Mucosa of stomach (tissue), 1 donor: ENCODE measurements around the gene CYTH3.
"Not testable (repeated sequence)": the region's sequence is repeated elsewhere in the genome, so short reads cannot be mapped to it uniquely, and the experiment has no call there.

Source experiments
- H3K27me3 ChIP-seq: one replicate; pipeline ENCODE4 v1.7.0; 2013; ENCODE audit warnings: mild to moderate bottlenecking, low read length; ENCODE audit not compliant: control insufficient read depth, insufficient read depth
- H3K36me3 ChIP-seq: one replicate; pipeline ENCODE4 v1.7.0; 2013; ENCODE audit warnings: low read length; ENCODE audit not compliant: control insufficient read depth, insufficient read depth
- H3K4me1 ChIP-seq: one replicate; pipeline ENCODE4 v1.7.0; 2013; ENCODE audit warnings: mild to moderate bottlenecking, low read length; ENCODE audit not compliant: control insufficient read depth, insufficient read depth
- H3K4me3 ChIP-seq: one replicate; pipeline ENCODE4 v1.7.0; 2013; ENCODE audit warnings: low read length
- H3K9ac ChIP-seq: one replicate; pipeline ENCODE4 v1.7.0; 2013; ENCODE audit warnings: mild to moderate bottlenecking, low read length, moderate library complexity
- H3K9me3 ChIP-seq: one replicate; pipeline ENCODE4 v1.7.0; 2013; ENCODE audit warnings: mild to moderate bottlenecking, low read length, moderate library complexity; ENCODE audit not compliant: control insufficient read depth
- donor health status: Pancreatic carcinoma.

Gene CYTH3

DNA sequence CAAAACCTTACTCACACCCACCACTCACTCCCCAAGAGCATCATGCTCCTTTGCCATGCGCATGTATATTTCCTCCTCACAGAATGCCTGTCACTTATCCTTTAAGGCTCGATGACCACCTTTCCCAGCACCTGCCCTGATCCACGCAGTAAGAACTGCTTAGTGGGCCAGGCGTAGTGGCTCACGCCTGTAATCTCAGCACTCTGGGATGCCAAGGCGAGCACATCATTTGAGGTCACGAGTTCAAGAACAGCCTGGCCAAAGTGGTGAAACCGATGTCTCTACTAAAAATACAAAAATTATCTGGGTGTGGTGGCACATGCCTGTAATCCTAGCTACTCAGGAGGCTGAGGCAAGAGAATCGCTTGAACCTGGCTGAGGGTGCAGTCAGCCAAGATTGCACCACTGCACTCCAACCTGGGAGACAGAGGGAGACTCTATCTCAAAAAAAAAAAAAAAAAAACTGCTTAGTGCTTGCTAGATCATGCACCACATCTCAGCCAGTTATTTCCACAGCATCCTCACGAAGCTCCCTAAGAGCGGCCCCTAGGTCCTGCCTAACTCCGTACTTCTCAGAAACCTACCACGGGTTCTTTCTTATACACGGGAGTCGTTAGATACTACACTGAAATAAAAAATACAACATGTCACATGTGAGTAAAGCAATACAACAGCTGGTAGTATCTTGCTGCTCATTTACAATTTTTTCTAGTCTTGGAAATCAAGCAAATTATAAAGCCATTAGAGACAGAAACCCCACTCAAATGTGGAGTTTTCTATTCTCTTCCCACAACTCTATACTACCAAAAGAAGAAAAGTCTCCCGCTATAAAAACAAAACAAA is 37.2 kb downstream of the CYTH3 start:
- H3K9me3 ChIP-seq, result no peaks in the 10 kb centered on the region
- H3K4me3 ChIP-seq, result no peak overlapping the region
- H3K9ac ChIP-seq, result no peak overlapping the region
- no peaks in the 10 kb centered on the region for H3K27me3 ChIP-seq
- H3K36me3 ChIP-seq, result no peaks in the 10 kb centered on the region
- H3K4me1 ChIP-seq, result peaks cover 14% of the 10 kb centered on the region

DNA sequence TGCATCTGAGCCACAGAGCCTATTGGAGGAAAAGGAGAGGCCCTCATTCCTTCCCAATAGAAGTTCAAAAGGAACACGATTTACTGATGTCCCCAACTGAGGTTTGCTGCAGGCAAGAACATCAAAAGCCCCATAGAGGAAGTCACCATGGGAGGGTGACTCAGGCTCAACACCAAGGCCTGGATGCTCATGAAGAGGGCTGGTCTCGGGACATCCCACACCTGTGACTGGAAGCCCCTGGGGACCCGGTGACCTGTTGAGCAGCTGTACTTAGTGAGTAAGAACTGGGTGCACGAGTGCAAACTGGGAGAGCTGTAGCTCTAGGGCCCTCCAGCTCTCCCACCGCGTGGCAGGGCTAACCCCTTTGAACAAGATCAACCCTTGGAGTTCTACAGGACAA is 38.0 kb downstream of the CYTH3 start:
- Histone ChIP-seq H3K4me3 (no peak overlapping the region), H3K9me3 (no peaks in the 10 kb centered on the region), H3K36me3 (no peaks in the 10 kb centered on the region), H3K9ac (no peak overlapping the region), H3K27me3 (no peaks in the 10 kb centered on the region), H3K4me1 (peaks cover 15% of the 10 kb centered on the region)

DNA sequence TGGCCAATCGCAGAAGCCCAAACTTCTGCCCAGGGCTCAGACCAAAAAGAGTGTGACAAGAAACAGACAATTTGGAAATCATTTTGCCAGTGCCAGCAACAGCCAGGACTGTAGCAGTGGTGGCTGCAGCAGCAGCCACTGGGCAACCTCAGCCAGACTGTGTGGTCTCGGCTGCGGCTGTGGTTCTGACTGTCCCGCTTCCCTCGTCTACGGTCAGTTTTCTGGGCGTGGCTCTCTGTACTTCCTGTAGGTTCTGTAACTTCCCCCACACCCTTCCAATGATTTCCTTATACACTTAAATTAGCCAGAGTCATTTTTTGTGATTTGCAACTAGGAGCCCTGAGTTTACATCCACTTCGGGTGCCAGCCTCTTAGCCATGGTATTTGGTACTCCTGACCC is 39.9 kb downstream of the CYTH3 start:
- H3K9me3 ChIP-seq, result no peaks in the 10 kb centered on the region
- no peaks in the 10 kb centered on the region for H3K27me3 ChIP-seq
- no peak overlapping the region for H3K9ac ChIP-seq
- H3K4me3 ChIP-seq, result no peak overlapping the region
- peaks cover 15% of the 10 kb centered on the region for H3K4me1 ChIP-seq
- no peaks in the 10 kb centered on the region for H3K36me3 ChIP-seq

DNA sequence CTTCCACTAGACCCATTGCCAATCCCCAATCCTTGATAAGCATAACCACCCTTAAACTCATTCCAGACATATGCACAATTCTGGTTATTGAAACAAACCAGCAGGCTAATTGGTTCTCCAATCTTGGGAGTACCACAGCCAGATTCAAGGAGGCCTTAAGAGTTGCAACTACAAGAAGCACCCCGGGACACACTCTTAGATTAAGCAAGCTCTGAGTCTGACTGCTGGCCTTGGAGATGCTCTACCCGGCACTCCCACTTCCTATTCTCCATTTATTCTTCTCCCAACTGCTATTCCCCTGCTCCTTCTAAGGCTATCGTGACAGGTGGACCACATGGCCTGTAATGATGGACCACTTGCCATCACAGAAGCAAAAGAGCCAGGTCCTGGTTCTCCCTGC is 40.3 kb downstream of the CYTH3 start:
- Histone ChIP-seq H3K4me1 (peaks cover 15% of the 10 kb centered on the region), H3K36me3 (no peaks in the 10 kb centered on the region), H3K27me3 (no peaks in the 10 kb centered on the region), H3K9ac (no peak overlapping the region), H3K4me3 (no peak overlapping the region), H3K9me3 (no peaks in the 10 kb centered on the region)

DNA sequence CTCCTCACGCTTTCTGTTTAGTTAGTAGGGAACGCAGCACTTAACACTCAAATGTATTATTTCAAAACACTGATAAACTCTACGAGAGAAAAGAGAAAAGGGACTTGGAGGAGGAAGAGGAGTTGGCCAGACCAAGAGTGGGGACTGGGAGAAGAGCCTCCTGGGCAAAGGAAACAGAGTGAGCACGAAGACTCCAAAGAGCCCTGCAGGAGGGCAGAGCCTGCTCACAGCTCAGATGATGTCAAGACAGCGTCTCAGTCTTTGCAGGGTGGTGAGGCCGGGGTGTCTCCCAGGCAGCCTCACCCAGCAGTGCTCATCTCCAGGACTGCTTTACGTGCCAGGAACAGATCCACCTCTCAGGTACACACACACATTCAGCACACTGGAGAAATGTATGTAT is 41.2 kb downstream of the CYTH3 start:
- Histone ChIP-seq H3K36me3 (no peaks in the 10 kb centered on the region), H3K9me3 (no peaks in the 10 kb centered on the region), H3K4me3 (no peak overlapping the region), H3K9ac (no peak overlapping the region), H3K27me3 (no peaks in the 10 kb centered on the region), H3K4me1 (peaks cover 17% of the 10 kb centered on the region)

DNA sequence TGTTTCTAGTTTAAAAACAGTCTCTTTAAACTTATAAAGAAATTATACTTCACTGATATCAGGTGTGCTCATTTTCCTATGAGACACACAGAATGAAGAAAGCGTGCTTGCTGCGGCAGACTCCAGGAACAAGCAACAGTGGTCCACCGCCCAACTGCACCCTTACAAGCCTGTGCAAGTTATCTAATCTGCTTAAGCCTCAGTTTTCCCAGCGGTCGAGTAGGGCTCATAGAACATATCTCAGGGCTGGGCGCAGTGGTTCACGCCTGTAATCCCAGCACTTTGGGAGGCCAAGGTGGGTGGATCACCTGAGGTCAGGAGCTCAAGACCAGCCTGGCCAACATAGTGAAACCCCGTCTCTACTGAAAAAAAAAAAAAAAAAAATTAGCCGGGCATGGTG is 43.1 kb downstream of the CYTH3 start:
- not testable (repeated sequence) for H3K36me3 ChIP-seq, H3K4me3 ChIP-seq, H3K9ac ChIP-seq, H3K9me3 ChIP-seq, H3K27me3 ChIP-seq
- H3K4me1 ChIP-seq, result peaks cover 22% of the 10 kb centered on the region

DNA sequence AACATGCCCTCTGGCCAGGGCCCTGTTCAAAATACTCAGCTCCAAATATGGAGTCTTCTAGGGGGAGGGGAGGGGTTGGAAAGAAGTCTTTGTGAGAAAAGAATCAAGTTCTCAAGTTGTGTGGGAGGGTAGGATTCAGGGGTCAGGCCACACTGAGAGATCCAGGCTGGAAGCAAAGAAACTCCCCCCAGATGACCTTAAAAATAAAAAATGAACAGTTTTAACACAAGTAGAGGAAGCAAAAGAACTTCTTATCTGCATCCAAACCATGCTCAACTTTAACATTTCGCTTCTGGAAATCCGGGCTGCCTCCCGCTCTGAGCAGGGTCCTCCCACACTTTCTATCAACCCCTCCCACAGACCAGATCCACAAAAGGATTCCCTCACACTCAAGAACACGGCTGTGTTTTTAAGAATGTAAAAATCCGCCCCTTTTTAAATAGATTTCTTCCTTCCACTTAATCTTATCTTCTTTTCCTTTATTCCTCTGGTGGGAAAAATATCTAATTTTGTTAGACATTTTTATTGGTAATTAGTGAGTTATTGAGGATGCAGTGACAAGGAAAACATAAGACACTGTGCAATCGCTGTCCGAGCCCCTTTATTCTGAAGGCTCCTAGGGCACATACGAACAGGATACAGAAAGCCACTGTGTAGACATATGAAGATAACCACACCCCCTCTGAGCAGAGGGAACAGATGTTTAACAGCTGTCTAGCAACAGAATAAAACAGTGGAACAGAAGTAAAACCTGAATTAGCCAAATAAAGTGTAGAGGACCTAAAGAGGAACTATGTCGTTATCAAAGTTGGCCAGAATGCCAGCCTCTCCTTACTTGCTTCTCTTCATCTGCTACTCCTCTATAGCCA is 43.8 kb downstream of the CYTH3 start:
- H3K4me3 ChIP-seq, result no peak overlapping the region
- no peaks in the 10 kb centered on the region for H3K9me3 ChIP-seq
- H3K9ac ChIP-seq, result no peak overlapping the region
- no peaks in the 10 kb centered on the region for H3K27me3 ChIP-seq
- peaks cover 22% of the 10 kb centered on the region for H3K4me1 ChIP-seq
- no peaks in the 10 kb centered on the region for H3K36me3 ChIP-seq

DNA sequence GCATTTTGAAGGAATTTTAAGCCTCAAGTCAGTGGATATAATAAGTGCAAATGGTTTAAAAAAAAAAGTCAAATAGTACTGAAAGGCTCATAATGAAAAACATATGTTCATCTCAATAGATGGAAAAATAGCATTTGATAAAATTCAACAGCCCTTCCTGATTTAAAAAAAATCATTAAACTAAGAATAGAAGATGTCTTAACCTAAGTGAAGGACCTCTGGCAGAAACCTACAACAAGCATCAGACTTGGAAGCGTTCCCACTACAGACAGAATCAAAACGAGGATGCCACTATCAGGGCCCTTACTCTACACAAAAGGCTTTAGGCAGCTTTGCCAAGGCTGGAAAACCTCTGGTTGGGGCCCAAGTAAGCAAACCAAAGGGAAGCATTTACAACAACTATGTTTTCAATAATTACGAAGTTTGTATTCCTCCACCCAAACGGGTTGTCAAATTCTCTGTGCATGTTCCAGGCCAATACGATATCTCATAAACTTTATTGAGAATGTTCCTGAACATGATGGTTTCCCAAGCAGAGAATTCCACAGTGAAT is 45.1 kb downstream of the CYTH3 start:
- H3K27me3 ChIP-seq, result no peaks in the 10 kb centered on the region
- H3K4me3 ChIP-seq, result no peak overlapping the region
- no peak overlapping the region for H3K9ac ChIP-seq
- H3K9me3 ChIP-seq, result no peaks in the 10 kb centered on the region
- peaks cover 15% of the 10 kb centered on the region for H3K4me1 ChIP-seq
- no peaks in the 10 kb centered on the region for H3K36me3 ChIP-seq

DNA sequence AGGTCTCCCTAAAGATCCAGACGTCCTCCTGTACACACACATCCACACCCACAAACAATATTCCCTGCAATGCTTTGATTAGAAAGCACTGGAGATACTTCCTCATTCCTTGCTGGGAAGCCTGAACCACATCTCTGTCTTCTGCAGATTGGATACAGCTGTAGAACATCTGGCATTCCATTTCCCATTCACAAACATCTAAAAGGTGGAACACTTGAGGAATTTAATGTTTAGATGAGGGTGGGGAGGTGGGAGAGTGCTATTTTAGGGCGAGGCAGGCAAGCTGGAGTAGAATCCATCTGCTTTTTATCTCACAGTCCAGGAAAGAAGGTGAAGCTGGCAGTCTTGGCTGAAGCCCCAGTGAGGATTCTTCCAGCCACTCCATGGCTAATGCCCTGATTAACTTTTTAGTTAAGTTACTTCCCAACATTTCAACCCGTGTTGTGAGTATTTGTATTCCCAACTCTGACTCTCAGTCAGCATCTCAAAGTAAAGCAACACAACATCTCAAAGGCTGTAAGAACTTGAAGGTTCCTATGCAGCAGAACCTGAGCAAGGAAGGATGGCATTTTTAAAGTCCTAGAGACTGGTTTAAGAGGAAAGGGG is 46.1 kb downstream of the CYTH3 start:
- Histone ChIP-seq H3K9ac (no peak overlapping the region), H3K9me3 (no peaks in the 10 kb centered on the region), H3K36me3 (no peaks in the 10 kb centered on the region), H3K27me3 (no peaks in the 10 kb centered on the region), H3K4me1 (peaks cover 11% of the 10 kb centered on the region), H3K4me3 (no peak overlapping the region)

DNA sequence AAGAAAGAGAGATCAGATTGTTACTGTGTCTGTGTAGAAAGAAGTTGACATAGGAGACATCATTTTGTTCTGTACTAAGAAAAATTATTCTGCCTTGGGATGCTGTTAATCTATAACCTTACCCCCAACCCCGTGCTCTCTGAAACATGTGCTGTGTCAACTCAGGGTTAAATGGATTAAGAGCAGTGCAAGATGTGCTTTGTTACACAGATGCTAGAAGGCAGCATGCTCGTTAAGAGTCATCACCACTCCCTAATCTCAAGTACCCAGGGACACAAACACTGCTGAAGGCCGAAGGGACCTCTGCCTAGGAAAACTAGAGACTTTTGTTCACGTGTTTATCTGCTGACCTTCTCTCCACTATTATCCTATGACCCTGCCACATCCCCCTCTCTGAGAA is 49.0 kb downstream of the CYTH3 start:
- not testable (repeated sequence) for H3K9ac ChIP-seq, H3K27me3 ChIP-seq, H3K9me3 ChIP-seq, H3K4me3 ChIP-seq, H3K4me1 ChIP-seq, H3K36me3 ChIP-seq

DNA sequence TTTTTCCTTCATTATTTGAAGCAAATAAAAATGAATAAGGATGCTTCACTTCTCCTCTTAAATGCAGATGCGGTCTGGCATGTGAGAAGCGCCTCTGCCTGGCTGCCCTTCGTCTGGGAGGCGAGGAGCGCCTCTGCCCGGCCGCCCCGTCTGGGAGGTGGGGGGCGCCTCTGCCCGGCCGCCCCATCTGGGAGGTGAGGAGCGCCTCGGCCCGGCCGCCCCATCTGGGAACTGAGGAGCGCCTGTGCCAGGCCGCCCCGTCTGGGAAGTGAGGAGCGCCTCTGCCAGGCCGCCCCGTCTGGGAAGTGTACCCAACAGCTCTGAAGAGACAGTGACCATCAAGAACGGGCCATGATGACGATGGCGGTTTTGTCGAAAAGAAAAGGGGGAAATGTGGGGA is 49.4 kb downstream of the CYTH3 start:
- H3K9me3 ChIP-seq, H3K36me3 ChIP-seq, H3K4me3 ChIP-seq, H3K9ac ChIP-seq, H3K27me3 ChIP-seq, H3K4me1 ChIP-seq: not testable (repeated sequence)
